ENCODE measurements around the gene SLC34A1.

The SLC34A1 gene

GRCh38 chr5:177432839-177433657 lies 48.8 kb downstream of the SLC34A1 start:
- no peak for DNase-seq

GRCh38 chr5:177433658-177434217 lies 49.5 kb downstream of the SLC34A1 start:
- DNase-seq = no peak

GRCh38 chr5:177434437-177434836 lies 50.2 kb downstream of the SLC34A1 start:
- no peak for DNase-seq

GRCh38 chr5:177434942-177435738 lies 50.9 kb downstream of the SLC34A1 start:
- no peak for DNase-seq

DNA sequence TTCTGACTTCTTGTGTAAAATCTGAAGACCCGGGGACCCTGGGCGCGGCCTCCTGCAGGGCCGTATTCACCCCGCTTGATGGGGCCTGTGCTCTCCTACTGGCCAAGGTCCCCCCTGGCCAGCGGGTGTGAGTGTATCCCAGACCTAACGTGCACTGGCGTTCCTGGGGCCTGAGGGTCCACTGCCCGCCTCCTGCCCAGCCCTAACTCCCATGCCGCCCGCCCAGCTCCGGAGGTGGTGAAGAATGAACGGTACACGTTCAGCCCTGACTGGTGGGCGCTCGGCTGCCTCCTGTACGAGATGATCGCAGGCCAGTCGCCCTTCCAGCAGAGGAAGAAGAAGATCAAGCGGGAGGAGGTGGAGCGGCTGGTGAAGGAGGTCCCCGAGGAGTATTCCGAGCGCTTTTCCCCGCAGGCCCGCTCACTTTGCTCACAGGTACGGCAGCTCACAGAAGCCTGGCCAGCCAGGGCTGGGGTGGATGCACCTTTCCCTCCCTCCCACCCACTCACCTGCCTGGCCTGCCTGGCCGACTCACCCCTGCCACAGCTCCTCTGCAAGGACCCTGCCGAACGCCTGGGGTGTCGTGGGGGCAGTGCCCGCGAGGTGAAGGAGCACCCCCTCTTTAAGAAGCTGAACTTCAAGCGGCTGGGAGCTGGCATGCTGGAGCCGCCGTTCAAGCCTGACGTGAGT lies 51.8 kb downstream of the SLC34A1 start:
- DNase-seq = no peak

DNA sequence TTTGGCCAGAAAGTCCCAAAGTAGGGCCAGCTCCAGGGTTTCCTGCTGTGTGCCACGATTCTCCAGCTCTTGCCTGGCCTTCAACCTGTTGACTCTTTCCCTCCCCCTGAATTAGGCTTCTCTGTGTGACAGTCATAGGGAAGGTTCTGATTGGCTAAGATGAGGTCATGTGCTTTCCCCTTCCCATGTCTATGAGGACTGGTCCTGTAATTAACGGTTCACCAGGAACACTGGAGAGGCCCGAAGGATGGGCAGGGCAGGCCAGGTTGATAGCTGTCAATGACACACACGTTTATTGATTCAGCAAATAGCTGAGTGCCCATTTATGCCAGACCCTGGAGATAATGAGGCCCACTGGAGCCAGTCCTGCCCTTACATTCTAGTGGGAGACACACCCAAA lies 53.4 kb downstream of the SLC34A1 start:
- DNase-seq = no peak

DNA sequence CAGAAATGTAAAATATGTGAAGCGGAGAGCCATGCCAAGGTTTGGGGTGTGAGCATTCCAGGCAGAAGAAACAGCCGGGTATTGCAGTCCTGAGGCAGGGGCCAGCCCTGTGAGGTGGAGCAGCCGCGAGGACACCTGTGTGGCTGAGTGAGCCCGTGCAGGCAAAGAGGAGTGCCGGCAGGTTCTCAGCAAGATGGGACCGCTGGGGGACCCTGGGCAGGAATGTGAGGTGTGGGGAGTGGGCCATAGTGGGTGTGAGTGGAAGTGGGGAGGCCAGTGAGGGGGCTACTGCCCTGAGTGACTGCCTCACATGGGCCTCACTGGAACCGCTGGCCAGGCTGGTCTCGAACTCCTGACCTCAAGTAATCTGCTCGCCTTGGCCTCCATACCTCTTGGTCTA lies 54.2 kb downstream of the SLC34A1 start:
- no peak for DNase-seq

GRCh38 chr5:177439518-177440053 lies 55.4 kb downstream of the SLC34A1 start:
- DNase-seq = no peak

DNA sequence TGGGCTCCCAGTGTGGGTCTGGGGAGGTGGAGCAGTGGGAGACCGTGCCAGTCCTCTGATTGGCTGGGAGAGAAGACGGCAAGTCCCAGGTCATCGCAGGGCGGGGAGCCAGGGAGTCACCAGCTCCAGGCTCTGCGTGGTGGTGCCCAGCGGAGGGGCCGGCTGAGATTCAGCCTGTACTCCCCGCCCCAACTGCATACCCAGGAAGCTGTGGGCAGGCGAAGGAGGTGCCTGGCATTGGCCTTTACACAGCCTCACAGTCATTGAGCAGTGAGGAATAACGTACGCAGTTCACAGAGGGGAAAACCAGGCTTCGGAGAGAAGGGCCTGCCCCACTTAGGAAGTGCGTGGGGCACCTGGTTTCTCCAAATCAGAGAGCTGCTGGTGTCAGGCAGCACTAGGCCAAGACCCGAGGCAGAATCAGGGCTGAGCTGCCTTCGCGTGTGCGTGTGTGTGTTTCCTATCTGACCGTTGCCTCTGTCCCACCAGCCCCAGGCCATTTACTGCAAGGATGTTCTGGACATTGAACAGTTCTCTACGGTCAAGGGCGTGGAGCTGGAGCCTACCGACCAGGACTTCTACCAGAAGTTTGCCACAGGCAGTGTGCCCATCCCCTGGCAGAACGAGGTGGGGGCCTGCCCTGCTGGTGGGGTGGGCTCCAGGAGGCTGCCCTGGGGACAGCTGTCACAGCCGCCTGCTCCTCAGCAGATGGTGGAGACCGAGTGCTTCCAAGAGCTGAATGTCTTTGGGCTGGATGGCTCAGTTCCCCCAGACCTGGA lies 56.2 kb downstream of the SLC34A1 start:
- peak; percentile 42 for DNase-seq

DNA sequence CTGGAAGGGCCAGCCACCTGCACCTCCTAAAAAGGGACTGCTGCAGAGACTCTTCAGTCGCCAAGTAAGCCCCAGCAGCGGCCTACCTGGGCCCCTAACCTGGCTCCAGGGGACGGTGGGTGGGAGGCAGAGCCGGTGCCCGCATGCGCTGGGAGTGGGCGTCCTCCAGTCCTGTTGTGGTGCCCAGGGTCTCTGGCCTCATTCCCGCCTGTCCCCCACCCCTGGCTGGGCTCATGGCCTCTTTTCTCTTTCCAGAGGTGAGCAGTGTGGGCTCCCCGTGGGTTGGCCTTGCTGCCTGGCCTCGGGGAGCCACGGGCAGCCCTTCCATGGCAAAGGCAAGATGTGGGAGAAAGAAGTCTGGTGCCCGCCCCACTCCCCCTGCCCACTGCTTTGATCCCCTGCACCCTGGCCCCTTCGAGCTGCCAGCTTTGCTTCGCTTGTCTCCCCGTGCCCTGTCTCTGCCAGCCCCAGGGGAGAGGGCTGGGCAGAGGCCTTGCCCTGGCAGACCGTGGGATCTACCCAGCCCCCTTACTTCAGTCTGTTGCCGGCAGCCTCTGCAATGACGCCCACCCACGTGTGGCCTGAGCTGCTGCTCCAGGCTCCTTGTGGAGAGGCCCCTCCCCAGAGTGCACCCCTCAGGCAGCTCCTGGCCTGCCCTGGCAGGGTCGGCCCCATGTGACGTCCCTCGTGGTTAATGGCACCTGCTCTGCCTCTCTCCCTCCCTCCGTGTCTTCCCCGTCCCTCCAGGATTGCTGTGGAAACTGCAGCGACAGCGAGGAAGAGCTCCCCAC lies 57.0 kb downstream of the SLC34A1 start:
- DNase-seq = no peak

- no peak for DNase-seq
These were observed 58.0 kb downstream of the SLC34A1 start for GRCh38 chr5:177442066-177442826.

DNA sequence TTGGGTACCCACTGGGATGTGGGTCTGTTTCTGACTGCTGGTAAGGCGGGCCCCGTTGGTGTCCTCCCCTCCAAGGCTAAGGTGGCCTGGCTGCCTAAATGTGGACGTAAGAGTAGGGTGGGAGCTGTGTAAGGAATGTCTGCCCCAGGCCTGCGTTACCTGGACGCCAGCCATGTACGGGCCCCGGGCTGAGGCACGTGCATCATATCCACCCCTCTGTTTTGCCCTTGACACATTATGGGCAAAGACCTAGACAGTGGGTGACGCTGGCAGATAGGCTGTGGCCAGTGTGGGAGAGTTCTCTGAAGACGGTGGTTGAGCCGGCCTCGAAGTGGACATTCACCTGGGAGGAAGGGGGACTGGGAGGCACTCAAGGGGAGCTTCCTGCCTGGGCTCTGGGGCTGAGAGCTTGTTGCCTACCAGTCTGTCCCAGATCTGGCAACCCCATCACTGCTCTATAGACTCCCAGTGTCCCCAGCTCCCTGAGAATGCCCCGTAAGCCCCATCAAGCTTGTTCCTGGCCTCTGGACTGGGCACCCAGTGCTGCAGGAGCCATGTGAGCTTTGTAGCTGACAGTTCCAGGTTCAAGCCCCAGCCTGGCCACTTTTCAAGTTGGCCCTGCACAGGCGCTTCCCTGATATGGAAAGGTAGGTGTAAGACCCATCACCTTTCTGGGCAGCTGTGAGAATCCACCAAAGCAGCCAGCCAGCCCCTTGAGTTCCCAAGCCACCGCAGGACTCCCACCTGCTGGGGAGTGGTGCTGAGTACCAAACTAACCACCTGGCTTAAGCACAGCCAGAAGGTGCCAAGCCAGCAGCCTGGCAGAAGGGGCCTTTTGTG lies 59.1 kb downstream of the SLC34A1 start:
- no peak for DNase-seq

- peak; percentile 25 for DNase-seq
These were observed 60.1 kb downstream of the SLC34A1 start for GRCh38 chr5:177444106-177445051.

DNA sequence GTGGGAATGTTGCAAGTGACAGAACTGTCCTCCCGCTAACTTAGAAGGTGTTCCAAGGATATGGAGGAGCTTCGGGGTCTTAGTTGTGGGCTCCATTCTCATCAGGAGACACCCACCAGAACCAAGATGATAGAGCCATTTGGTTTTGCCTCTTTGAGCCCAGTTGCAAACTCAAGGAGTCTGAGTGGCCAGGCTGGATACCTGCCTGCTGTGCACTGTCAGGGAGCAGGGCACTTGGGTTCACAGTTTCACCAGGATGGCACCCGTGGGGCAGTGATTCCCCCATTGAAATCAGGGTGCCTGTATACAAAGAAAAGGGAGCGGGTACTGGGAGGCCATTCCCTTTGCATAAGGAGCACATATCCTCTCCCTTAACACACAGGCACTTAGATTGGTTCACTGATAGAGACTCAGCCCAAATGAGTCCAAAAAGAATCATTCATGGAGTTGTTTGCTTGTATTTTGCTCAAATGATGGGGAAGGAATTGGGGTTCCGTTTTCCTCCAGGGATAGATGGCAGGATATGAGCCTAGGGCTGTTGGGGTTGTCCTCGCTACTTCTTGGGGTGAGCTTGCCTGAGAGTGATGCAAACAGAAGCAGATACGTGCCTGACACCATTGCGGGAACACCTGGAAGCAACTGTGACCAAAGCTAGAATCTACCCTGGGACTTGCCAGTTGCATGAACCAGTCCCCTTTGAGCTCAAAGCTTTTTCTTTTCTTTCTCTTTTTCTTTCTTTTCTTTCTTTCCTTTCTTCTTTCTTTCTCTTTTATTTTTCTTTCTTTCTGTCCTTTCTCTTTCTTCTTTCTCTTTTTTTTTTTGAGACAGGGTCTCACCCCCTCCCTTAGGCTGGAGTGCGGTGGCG lies 61.0 kb downstream of the SLC34A1 start:
- no peak for DNase-seq

DNA sequence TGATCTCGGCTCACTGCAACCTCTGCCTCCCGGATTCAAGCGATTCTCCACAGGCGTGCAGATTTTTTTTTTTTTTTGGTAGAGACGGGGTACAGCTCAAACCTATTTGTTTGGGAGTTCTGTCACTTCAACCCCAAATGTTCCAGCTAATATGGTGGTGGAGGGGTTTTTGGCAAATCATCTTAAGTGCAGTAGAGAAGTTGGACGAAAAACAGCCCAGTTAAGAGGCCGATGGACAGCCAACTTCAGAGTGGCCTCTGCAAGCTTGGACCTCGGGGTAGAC lies 61.6 kb downstream of the SLC34A1 start:
- DNase-seq = no peak

DNA sequence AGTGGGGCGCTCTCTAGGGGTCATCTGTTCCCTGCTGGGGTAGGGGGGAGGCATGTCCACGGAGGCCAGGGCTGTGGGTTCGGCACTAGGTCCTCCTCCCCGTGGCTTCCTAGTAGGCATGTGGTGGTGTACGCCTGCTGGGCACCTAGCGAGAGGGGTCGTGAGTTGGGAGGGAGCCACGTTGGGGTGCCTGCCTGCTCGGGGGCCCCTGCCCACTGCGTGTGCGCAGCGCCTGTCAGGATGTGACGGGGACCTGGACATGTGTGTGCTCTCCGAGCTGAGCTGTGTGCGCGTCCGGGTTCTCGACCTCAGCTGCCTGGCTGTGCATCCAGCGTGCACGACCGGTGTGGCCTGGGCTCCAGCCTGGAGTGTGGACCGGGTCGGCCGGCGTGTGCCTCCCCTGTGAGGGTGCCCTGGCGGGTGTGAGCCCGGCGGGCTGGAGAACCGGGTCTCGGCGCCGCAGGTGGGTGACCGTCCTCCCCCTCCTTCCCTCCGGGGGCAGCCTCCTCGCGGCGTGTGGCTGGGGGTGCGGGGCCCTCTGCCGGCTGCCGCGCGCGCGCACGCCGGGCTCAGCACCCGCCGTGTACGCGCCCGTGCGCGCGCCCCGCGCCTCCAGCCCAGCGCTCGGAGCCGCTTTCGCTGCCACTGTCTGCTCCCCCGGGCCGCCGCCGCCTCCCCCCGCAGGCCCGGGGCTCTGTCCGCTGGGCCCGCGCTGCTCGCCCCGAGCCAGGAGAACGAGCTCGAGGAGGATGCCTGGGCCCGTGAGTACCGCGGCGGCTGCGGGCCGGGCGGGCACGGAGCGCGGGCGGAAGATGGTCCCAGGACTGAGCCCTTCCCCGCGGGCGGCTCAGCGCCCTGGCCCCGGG lies 62.2 kb downstream of the SLC34A1 start, which contains the start of gene PRR7:
TSS of gene PRR7 (plus strand) at position 615 of the 866 bp plus-strand sequence. CDS start 8,254 bp downstream, outside the sequence.
- DNase-seq = peak; percentile 77

Data from CD4-positive, alpha-beta T cell treated with Interferon gamma for 1 hour (primary cell).